Measurements from ENCODE around the gene PDZRN3.

The PDZRN3 gene

DNA sequence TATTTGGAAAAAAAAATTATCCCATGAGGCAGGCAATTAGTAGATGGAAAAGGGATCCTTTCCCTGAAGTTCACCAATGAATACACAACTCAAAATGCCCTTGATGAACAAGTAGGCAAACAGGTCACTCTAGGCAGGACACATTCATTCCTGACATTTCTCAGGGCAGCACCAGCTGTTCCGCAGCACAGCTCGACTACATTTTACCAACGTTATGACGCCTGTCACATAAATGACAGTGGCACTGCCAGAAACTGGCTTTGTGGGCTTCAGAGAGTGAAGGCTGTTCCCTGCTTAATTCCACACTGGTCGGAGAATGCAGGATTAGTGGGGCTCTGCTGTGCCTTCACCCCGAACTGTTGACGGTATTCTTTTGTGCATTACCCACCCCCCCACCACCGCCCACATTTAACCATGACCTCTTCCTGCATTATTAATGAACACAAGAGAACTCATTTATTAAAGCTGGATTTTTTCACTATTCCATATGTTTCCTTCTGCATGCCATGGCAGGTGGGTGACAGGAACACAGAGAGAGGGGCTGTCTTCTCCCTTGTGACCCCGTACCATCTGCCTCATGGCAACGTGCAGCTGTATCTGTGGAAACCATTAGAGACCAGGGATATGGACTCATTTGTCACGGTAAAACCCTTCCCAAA is 197.6 kb downstream of the PDZRN3 start:
- DNase-seq (ENCODE audit: low read depth in 1 of 2, low spot score in 1 of 2): no peak

DNA sequence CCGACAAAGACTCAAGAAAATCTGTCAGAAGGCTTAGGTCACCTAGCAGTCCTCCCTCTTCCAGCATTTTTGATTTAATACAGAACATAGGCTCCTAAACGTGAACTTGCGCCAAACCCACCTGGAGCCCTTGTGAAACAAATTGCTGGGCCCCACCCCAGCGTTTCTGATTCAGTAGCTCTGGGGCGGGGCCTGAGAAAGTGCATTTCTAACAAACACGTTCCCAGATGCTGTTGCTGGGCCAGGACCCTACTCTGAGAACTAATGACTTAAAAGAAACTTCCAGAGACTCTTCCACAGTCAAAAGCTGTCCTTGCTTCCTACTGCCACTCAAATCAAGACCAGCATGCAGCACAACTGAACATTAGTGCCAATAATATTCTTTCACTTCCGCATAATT is 198.1 kb downstream of the PDZRN3 start:
- no peak for DNase-seq (ENCODE audit: low read depth in 1 of 2, low spot score in 1 of 2)

DNA sequence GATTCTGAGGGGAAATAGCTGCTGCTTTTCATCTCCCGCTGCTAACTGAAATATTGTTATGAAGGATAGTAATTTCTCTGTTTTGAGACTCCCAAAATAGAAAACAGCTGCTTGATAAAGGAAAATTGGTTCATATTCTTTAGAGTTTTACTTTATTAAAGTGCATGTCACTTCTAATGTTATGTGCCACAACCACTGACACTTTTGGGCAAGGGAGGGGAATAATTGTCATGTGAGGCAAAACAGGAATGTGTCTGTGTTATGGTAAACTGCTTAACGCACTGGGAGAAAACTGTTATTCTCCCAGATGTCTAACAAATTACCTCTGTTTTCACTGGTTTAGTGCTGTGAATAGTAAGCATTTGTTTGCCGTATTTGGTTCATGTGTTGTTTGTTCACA is 201.6 kb downstream of the PDZRN3 start:
- DNase-seq (ENCODE audit: low read depth in 1 of 2, low spot score in 1 of 2): no peak

DNA sequence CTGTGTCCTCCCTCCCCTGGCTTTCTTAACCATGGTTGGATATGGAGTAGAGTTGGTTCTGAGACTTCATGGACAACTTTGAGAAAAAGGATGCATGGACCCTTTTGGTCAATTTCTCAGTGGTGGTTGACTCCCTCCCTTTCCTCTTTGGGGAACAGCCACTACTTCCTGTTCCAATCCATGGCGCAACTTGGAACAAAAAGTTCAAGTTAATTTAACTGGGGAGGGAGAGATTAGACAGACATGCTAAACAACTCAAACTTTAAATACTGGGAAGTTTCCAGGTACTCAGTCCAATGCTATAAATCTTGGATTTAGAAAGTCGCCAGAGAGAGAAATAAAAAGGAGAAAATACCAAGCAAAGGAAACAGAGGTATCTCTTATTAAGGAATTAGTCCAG is 202.2 kb downstream of the PDZRN3 start:
- DNase-seq (ENCODE audit: low read depth in 1 of 2, low spot score in 1 of 2): no peak

DNA sequence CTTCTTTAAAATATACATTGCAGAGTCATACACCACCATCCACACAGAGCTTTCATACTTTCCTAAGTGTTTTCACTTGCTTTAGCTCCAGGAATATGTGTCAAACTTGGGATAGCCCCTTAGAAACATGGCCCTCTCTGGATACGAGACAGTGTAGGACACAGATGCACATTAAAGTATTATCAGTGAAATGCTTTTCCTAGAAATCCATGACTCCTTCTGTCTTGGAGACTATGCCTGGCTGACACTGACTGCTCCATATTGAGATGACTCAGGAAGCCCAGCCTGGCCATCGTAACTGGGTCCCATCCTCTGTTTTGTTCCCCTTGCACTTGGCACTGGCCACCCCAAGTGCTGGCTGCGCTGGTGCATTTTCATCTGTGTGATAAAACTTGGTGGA is 204.8 kb downstream of the PDZRN3 start:
- no peak for DNase-seq (ENCODE audit: low read depth in 1 of 2, low spot score in 1 of 2)

DNA sequence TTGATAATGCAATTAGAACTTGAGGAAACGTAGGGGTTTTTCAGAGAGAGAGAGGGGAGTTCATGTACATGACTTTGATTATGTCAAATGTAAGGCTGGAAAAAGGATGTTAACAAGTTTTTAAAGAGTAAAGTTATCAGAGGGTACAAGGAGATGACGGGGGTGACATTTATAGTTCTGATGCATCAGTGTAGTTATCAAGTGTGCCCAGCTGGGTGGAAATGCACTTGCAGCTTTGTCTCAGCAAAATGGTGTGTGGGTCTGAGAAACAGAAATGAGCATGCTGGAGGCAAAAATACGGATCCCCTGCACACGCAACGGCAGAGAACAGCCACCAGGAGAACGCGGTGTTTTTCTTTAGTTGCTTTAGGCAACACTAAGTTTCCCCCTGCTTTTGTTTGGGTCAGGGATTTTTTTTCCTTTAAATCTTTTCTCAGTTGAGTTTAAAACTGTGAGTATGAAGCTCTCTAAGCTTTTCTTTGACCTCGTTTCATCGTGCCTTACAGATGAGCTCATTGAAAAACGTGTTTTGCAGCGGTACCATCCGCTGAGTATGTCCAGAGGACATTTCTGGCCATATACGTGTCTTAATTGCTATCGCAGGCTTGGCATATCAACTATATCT is 205.4 kb downstream of the PDZRN3 start:
- no peak for DNase-seq (ENCODE audit: low read depth in 1 of 2, low spot score in 1 of 2)

DNA sequence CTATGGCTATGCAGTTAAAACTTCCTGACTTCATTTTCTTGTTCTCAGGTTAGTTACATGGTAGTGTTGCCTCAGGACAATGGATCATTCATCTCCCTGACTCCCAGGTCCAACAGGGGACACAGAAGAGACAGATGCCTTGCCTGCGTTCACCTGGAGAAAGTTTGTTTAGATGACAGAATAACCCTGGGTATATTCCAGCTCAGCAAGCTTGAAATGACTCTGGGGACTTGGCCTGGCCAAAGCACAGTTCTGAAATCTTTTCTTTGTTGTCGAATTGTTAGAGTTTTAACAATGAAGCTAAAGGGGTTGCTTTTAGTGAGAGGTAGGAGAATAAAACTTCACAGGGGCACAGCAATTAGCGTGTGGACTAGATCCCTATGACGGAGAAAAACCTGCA is 206.1 kb downstream of the PDZRN3 start:
- no peak for DNase-seq (ENCODE audit: low read depth in 1 of 2, low spot score in 1 of 2)

DNA sequence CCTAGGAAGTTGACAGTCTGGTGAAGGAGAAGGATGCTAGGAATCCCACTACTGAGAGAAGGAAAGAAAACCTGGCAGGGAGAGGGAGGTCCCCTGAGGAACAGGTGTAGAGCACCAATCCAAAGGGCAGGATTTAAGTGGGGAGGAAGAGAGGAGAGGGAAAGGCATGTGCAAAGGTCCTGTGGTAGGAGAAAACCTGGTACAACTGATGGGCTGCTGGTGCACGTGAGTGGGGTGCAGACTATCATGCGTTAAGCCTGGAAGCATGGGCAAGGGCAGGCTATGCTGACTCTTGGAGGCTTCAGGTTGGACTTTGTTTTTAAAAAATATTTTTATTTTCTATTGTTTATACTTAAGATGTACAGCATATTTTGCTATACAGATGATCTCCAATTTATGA is 209.6 kb downstream of the PDZRN3 start:
- DNase-seq (ENCODE audit: low read depth in 1 of 2, low spot score in 1 of 2): no peak

DNA sequence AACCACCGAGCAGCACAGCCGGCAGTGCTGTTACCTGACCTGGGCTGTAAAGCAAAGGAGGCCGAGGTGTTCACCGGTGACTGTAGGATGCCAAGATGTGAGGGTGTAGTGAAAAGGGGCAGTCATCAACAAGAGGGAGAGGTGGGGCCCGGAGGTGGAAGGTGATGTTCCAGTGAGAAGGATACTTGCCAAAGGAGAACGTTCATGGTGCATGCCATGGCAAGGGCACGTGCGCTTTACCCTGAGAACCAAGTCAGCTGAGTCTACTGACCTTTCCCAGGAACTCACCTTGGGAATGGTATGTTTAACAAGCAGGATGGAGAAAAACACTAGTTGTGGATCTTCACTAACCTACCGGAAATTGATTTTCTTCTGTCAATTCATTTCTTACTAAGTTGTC is 211.1 kb downstream of the PDZRN3 start:
- no peak for DNase-seq (ENCODE audit: low read depth in 1 of 2, low spot score in 1 of 2)

DNA sequence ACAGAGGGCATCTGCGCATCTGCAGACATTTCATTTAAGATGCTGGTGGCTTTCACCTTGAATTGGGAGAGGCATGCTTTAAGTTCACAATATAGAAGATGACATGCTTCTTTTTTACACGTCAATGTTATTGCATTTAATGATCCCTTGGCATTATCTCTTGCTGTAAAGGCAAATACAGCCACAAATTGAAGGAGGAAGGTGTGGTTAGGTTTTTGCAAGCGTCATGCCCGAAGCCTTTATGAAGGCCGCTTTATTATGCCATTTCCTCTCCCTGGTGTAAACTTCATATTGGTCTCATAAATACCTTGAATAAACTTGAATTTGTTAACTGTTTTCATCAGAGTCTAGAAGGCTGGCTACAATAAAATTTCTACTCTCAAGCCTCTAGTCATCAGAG is 212.7 kb downstream of the PDZRN3 start:
- DNase-seq (ENCODE audit: low read depth in 1 of 2, low spot score in 1 of 2): no peak

DNA sequence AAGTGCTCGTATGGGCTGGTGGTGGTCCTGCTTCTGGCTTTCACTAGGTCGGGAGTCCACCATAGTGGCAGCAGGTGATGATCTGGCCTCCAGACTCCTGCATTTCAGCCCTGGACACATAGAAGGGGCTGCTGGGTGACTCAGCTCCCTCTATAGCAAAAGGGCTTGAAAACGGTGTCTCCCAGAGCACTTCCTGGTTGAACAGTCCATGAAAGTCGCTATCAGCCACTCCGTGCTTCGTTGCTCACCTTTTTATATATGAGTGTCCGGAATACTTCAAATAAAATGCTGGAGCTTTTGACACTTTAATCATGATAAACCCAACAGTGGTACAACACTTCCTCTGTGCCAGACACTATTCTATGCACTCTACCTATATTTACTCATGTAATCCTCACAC is 213.2 kb downstream of the PDZRN3 start:
- DNase-seq (ENCODE audit: low read depth in 1 of 2, low spot score in 1 of 2): no peak

DNA sequence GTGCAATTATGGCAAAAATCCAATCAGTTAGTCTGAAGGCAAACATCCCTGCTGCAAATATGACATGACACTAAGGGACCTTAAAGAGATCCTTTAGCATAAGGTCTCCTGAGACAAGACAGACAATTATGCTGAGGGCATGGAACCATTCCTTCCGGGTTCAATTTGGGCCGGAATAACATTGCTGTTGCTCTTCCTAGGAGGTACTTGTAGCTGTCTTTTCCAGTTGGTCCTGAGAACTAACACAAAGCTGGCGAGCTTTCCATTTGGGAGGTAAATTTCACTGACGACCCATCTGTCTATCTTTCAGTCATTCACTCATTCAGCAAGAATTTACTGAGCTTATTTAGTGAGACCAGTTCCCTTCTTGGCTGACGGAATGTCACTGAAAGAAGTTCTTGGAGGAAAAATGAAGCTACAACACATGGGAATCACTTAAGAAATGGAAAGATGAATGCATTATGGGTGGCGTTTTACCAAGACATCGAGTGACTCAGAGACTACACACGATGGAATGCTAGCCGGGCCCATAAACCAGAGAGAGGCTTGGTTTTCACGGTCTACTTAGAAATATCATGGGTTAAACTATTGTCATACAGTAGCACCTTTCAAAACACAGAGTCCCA is 215.5 kb downstream of the PDZRN3 start:
- no peak for DNase-seq (ENCODE audit: low read depth in 1 of 2, low spot score in 1 of 2)

DNA sequence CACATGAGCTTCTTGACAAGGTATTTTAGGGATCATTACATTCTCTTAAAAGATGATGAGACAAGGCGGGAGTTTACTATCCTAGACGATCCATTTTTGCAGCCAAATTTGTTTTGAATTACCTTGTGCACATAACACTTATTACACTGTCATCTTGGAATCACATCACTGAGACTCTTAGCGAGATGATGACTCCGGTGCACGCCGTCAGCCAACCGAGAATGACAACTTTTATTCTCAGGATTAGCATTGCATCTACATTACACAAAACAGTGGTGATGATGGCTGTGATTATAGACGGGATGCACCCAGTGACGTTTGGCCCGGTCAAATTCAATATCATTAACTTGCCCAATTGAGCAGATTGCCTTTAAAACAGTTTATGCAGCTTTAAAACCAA is 216.1 kb downstream of the PDZRN3 start:
- DNase-seq (ENCODE audit: low read depth in 1 of 2, low spot score in 1 of 2): no peak

DNA sequence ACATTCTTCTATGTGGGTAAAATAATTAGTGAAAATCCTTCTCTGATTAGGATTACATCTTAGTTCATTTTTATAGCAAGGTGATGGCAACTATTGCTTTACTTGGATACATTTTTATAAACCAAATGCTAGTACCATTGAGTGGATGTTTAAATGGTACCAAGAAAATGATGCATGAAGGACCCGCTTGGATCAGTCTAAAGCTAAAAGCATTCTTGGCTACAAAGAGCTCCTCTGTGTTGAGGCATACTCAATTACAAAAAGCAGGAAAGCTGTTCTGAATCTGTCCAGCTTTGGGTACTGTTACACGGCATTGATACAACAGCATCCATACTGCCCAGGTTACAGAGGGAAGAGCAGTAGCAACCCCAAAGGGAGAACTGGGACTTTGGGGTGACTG is 217.2 kb downstream of the PDZRN3 start:
- DNase-seq (ENCODE audit: low read depth in 1 of 2, low spot score in 1 of 2): no peak

DNA sequence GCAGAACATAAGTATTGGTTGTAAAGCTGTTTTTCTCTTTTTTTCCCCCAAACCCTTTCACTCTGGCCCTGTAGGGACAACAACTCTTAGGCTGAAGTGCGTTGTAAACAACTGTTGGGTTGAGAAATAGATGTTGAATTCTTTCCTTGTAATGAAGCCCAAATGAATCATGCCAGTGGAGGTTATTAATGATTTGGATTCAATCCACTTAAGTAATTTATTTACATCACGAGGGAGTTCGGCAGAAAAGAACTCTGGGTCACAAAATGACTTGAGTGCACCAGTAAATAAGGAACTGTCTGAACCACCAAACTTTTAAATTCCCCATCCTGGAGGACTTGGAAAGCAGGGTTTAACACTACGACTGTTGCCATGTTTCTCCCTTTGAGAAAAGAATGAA is 218.9 kb downstream of the PDZRN3 start:
- no peak for DNase-seq (ENCODE audit: low read depth in 1 of 2, low spot score in 1 of 2)

DNA sequence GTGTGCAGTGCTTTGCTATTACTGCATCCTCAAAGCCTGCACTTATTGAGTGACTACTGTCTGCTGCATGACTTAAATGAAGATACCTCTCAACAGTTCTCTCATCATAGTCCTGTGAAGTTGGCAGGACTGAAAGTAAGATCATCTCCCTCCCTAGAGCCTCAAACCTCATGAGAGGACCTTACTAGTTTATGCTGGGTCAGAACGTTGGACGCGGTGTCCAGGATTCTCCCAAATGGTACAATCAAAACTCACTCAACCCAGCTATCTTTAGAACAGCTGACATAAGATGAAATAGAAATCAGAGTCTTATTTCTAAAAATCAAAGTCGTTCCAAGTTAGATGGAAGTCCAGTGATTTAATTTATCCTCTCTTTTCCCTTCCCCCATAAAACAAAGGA is 219.7 kb downstream of the PDZRN3 start:
- no peak for DNase-seq (ENCODE audit: low read depth in 1 of 2, low spot score in 1 of 2)

DNA sequence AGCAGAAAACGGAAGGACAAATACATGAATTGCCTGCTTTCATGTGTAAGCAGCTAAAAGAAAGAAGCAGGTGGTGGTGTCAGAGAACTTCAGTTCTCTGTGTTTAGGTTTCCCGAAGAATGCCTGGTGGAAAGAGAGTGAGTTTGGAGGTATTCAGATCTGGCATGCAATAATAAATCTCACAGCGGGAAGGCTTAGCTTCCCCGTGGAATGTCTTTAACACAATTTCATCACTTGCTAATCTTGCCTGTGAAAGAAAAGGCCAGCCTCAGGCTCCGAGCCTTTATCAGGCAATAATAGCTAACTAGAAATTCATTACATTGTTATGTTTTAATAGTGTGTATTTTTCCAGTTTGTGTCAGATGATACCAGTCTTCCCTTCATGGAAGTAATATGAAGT is 220.3 kb downstream of the PDZRN3 start:
- no peak for DNase-seq (ENCODE audit: low read depth in 1 of 2, low spot score in 1 of 2)

DNA sequence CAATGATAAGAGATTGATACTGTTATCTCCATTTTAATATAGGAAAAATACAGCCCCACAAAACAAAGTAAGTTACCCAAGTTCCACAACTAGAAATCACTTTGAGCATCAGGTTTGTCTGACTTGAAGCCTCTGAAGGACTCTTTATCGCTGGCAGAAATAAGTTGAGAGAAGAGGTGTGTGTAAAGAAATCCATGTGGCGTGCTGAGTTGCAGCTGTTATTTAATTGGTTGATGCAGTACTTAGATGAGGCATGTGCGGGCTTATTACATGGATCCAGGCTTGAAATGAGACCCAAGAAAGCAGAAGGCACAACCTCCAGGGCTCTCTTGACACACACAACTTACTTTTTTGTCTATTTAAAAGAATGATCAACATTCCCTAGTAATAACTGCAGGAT is 221.3 kb downstream of the PDZRN3 start:
- no peak for DNase-seq (ENCODE audit: low read depth in 1 of 2, low spot score in 1 of 2)

DNA sequence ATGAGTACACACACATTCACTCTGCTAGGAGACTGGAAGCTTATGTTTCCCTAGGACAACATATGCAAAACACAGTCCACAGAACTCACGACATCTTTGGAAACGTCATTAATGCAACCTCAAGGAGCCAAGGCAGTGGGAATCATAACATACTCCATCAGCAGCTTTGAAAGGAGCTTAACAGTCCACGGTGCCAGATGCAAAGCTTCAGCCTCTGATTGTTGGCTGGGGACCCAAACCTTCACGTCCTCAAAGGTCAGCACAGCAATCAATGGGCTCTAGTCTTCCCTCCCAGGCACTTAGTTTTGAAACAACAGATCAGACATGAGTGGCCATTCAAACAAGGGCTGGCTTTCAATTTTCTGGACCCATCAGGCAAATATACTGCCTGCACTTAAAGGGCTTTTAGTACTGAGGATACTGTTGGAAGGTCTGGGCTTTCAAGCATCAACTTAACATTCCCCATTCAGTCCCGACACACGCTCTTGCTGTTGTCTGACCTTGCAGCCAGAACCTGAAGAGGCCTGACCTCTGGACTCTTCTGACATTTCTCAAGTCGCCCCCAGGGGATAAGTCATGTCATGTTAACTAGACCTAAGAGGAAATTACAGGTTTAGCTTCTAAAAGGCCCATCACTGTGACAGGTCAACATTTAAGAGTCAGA is 223.0 kb downstream of the PDZRN3 start:
- DNase-seq (ENCODE audit: low read depth in 1 of 2, low spot score in 1 of 2): no peak

DNA sequence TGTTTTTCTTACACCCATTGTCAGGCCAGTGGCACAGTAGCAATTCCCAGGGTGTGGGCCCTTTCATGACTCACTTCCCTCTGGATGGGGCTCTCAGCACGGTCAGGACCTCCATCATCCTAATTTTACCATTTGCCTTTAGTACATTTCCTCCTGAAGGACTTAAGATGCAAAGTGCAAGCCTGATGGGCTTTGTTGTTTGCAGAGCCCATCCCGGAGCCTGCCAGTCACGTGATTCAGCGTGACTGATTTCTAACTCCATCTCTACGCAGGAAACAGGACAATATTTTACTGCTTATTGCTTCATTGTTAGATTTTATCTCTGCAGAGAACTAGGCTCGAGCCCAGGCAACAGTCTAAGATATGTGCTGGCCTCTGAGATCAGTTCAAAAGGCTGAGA is 223.7 kb downstream of the PDZRN3 start:
- no peak for DNase-seq (ENCODE audit: low read depth in 1 of 2, low spot score in 1 of 2)

DNA sequence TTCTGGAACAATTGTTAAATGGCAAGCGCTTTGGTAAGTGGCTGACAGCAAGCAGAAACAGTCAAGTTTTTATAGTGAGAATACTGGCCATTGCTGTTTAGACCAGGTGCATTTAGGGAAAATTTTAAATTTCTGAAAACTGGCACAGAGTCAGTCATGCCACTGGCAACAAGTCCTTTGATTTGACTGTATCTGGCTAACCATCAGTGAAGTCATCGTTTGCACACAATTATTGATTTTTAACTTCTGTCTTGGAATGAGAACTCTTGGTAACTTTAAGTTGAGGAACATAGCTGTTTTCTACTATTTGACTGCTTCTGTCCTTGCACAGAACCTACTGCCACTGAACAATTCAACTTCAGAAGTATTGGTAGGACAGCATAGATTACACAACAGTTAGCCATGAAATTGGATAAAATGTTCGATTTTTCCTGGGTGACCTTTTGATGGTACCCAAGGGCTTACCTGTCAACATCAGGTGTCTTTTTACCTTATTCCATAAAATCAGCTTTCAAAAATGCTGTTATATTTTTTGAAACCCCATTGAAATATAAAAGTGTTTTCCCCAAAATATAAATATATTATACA is 225.0 kb downstream of the PDZRN3 start:
- no peak for DNase-seq (ENCODE audit: low read depth in 1 of 2, low spot score in 1 of 2)

DNA sequence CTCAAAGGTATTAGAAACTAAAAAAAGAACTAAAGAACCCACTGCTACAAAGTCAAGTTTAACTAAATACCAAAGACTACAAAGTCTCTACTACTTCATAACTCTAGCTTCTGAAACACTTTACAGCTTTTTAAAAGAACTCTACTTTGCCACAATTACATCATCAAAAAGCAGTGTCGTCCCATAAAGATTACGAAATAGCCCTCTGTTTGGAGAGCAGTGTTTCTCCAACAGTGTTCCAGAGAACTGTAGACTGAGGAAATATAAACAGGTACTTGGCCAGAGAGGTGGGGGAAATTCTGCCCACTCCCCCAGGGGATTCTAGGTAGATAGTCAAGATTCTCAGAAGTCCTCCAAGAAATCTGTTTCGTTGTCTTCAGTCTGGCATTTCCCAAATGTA is 225.6 kb downstream of the PDZRN3 start:
- DNase-seq (ENCODE audit: low read depth in 1 of 2, low spot score in 1 of 2): no peak
